ENCODE results near the gene XPR1. TPM values are rescaled to one million over a fixed set of nuclear protein-coding genes. Genes with fewer than 3 reads are reported as not detected.

The XPR1 gene
- total and polyA plus RNA-seq, 2 donors (not counting 3 experiments of a cell fraction or from before 2014, with no cell fraction given): 23.9 to 26.7 TPM

DNA sequence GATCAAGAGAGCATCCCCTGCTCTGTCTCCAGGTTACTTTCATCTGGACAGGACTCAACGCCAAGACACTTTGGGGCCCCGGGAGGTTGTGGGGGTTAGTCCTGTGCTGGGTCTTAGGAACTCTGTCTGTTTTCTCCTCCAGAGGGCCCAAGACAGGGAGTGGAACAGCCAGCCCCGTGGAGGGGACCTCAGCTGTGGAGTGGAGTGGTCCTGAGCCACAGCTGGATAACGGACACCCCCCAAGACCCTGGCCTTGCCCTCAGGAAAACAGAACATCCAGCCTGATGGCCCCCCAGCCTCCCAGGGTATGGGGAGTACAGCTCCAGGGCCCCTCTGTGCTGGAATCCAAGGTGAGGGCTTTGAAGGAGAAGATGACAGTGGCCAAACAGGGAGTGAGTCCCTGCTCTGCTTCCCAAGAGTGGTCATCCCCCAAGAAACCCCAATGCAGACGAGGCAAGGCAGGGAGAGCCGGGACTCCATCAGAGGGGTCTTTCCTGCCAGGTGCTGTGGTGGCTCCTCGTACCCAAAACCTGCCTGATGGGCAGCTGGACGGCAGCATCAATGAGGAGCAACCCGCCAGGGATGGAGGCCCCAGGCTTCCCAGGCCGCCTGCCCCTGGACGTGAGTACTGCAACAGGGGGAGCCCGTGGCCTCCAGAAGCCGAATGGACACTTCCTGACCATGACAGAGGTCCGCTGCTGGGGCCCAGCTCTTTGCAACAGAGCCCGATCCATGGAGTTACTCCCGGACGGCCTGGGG is 284.4 kb downstream of the XPR1 start:
- intact Hi-C loops (cut with micrococcal nuclease): no loop called here
- peaks cover 5% of the 10 kb centered on the region for H3K4me1 ChIP-seq (ENCODE audit: control insufficient read depth, extremely low read depth, insufficient read depth, low read length)
- no peak for FAIRE-seq
- no peak overlapping the region for H3K9ac ChIP-seq (replicated peaks; ENCODE audit: extremely low read depth, insufficient read depth, low read length)
- H3K4me3 ChIP-seq (replicated peaks in 1 of 3; ENCODE audit: insufficient read depth in 1 of 3, low read depth in 1 of 3, low read length in 3 of 3): no peak overlapping the region
- ChIA-PET POLR2A (no interaction called here), CTCF (interaction anchor here (0.8 kb wide), 1 partner anchor 401 kb away, joined by 3 read pairs; no protein-coding TSS in a partner anchor)
- TF ChIP-seq FOS (IDR thresholded peaks at IDR 0.05; ENCODE audit: borderline replicate concordance, insufficient read depth, low read length) (no peak), EZH2 (IDR thresholded peaks at IDR 0.05; ENCODE audit: borderline replicate concordance, low read depth, low read length, severe bottlenecking) (no peak), MYC (IDR thresholded peaks at IDR 0.05; ENCODE audit: low read depth, low read length) (no peak), POLR2AphosphoS5 (IDR thresholded peaks at IDR 0.05; ENCODE audit: insufficient read depth, low read depth, low read length) (no peak), GATA2 (IDR thresholded peaks at IDR 0.05; ENCODE audit: insufficient read depth, insufficient read length, low read depth, low read length) (no peak), POLR2A (IDR thresholded peaks at IDR 0.05; ENCODE audit: low read depth, low read length) (no peak), JUN (IDR thresholded peaks at IDR 0.05; ENCODE audit: borderline replicate concordance, insufficient read depth, insufficient read length, low read depth) (no peak)
- TF ChIP-seq, protein P1, sequence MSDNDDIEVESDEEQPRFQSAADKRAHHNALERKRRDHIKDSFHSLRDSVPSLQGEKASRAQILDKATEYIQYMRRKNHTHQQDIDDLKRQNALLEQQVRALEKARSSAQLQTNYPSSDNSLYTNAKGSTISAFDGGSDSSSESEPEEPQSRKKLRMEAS (IDR thresholded peaks at IDR 0.05; ENCODE audit: insufficient read depth, insufficient read length): no peak
- TF ChIP-seq, protein P2, sequence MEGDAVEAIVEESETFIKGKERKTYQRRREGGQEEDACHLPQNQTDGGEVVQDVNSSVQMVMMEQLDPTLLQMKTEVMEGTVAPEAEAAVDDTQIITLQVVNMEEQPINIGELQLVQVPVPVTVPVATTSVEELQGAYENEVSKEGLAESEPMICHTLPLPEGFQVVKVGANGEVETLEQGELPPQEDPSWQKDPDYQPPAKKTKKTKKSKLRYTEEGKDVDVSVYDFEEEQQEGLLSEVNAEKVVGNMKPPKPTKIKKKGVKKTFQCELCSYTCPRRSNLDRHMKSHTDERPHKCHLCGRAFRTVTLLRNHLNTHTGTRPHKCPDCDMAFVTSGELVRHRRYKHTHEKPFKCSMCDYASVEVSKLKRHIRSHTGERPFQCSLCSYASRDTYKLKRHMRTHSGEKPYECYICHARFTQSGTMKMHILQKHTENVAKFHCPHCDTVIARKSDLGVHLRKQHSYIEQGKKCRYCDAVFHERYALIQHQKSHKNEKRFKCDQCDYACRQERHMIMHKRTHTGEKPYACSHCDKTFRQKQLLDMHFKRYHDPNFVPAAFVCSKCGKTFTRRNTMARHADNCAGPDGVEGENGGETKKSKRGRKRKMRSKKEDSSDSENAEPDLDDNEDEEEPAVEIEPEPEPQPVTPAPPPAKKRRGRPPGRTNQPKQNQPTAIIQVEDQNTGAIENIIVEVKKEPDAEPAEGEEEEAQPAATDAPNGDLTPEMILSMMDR (IDR thresholded peaks at IDR 0.05; ENCODE audit: extremely low read depth in 1 of 2, insufficient read depth in 1 of 2, low read depth in 1 of 2, low read length in 2 of 2): no peak
- dilution Hi-C loops (cut with MboI; ENCODE audit: extremely low pct_ligation_motif_present, low sequenced_read_pairs): no loop called here
- DNase-seq (ENCODE audit: low read depth, low spot score): no peak
- no peaks in the 10 kb centered on the region for H3K79me2 ChIP-seq (ENCODE audit: control insufficient read depth, insufficient read depth, low read length)
- no peaks in the 10 kb centered on the region for H3K9me1 ChIP-seq (replicated peaks; ENCODE audit: control insufficient read depth, extremely low read depth, insufficient read depth, low read length)
- no peaks in the 10 kb centered on the region for H3K9me3 ChIP-seq (replicated peaks; ENCODE audit: control insufficient read depth, insufficient read depth, low read length)
- no peak overlapping the region for H2AFZ ChIP-seq (ENCODE audit: low read depth, low read length)
- H3K4me2 ChIP-seq (ENCODE audit: insufficient read depth, low read length): no peak overlapping the region
- no peaks in the 10 kb centered on the region for H4K20me1 ChIP-seq (replicated peaks; ENCODE audit: control insufficient read depth, extremely low read depth, insufficient read depth, low read length)
- H3K27me3 ChIP-seq (ENCODE audit: control insufficient read depth in 2 of 2, insufficient read depth in 2 of 2, low read length in 2 of 2): no peaks in the 10 kb centered on the region
- no TSS peak for BruUV-seq (replicated peaks)
- H3K27ac ChIP-seq (ENCODE audit: insufficient read depth, low read depth, low read length): no peak overlapping the region
- no peaks in the 10 kb centered on the region for H3K36me3 ChIP-seq (ENCODE audit: control insufficient read depth in 2 of 2, extremely low read depth in 1 of 2, insufficient read depth in 2 of 2, low read length in 2 of 2)

All from endothelial cell of umbilical vein (primary cell).